ENCODE results near the gene ZNF891. TPM values are rescaled to one million over a fixed set of nuclear protein-coding genes. Genes with fewer than 3 reads are reported as not detected.

Gene ZNF891
- total and polyA plus RNA-seq, 2 of the 13 experiments (the other 11 are each of a cell fraction or from before 2014, with no cell fraction given), result 1.3 to 2.1 TPM

- 96% methylated on average over 2 of the region's 2 CpGs for WGBS (ENCODE audit: low lambda C conversion rate)
- BruUV-seq (replicated peaks), result no TSS peak
- Histone ChIP-seq H3K9ac (ENCODE audit: insufficient read depth, low read depth, low read length) (no peak overlapping the region), H3K9me3 (ENCODE audit: low read length) (peaks cover 87% of the 10 kb centered on the region), H3K27me3 (ENCODE audit: control insufficient read depth in 1 of 2, insufficient read depth in 2 of 2, low read length in 2 of 2) (no peaks in the 10 kb centered on the region), H4K20me1 (ENCODE audit: insufficient read depth, low read length) (no peaks in the 10 kb centered on the region), H2AFZ (ENCODE audit: low read length) (no peak overlapping the region), H3K36me3 (replicated peaks in 1 of 2; ENCODE audit: control insufficient read depth in 1 of 2, insufficient read depth in 2 of 2, low read length in 2 of 2) (peaks cover 10 to 20% of the 10 kb centered on the region in 2 experiments), H3K4me2 (ENCODE audit: low read depth, low read length) (no peak overlapping the region), H3K4me3 (replicated peaks in 1 of 3; ENCODE audit: insufficient read depth in 1 of 3, low read depth in 2 of 3, low read length in 3 of 3) (no peak overlapping the region), H3K27ac (ENCODE audit: extremely low read length, insufficient read depth, low read length) (no peak overlapping the region), H3K79me2 (ENCODE audit: insufficient read depth, low read length) (no peaks in the 10 kb centered on the region), H3K4me1 (ENCODE audit: insufficient read depth, low read length) (0 out of 2 replicates have a peak, but pooled peaks cover 4% of the 10 kb centered on the region)
- POLR2A ChIA-PET, result no interaction called here
- CTCF ChIA-PET (ENCODE audit: low intra/inter-chr PET ratio, low total read pairs), result no interaction called here
- intact Hi-C loops (cut with micrococcal nuclease; ENCODE audit: unreplicated experiment), result no loop called here
- no peak for ATAC-seq
- no peak for DNase-seq (ENCODE audit: low spot score)
- no peak for FAIRE-seq
- in situ Hi-C loops (cut with HindIII; ENCODE audit: extremely low pct_ligation_motif_present, low pct_unique_long_range_greater_than_20kb), result no loop called here
- TF ChIP-seq ZKSCAN5 (CRISPR knock-in tag; IDR thresholded peaks at IDR 0.05) (no peak), NCOR1 (IDR thresholded peaks at IDR 0.05; ENCODE audit: borderline replicate concordance, low read length) (no peak), FOSL2 (CRISPR knock-in tag; IDR thresholded peaks at IDR 0.05) (no peak), ZSCAN12 (CRISPR knock-in tag; IDR thresholded peaks at IDR 0.05) (no peak), RFX3 (CRISPR knock-in tag; IDR thresholded peaks at IDR 0.05) (no peak), ATF7-NPFF (CRISPR knock-in tag; IDR thresholded peaks at IDR 0.05; ENCODE audit: low read depth) (no peak), TOPORS (CRISPR knock-in tag; IDR thresholded peaks at IDR 0.05) (no peak), DNMT1 (CRISPR knock-in tag; IDR thresholded peaks at IDR 0.05) (no peak), RFXAP (CRISPR knock-in tag; IDR thresholded peaks at IDR 0.05; ENCODE audit: borderline replicate concordance) (no peak), MYC (CRISPR knock-in tag; IDR thresholded peaks at IDR 0.05; ENCODE audit: borderline replicate concordance) (no peak), HDAC2 (CRISPR knock-in tag; IDR thresholded peaks at IDR 0.05) (no peak), TBL1XR1 (IDR thresholded peaks at IDR 0.05; ENCODE audit: borderline replicate concordance, low read length, partially characterized antibody) (no peak), ZNF672 (CRISPR knock-in tag; IDR thresholded peaks at IDR 0.05) (no peak), KAT8 (CRISPR knock-in tag; IDR thresholded peaks at IDR 0.05) (no peak)
- TF ChIP-seq, protein P1, sequence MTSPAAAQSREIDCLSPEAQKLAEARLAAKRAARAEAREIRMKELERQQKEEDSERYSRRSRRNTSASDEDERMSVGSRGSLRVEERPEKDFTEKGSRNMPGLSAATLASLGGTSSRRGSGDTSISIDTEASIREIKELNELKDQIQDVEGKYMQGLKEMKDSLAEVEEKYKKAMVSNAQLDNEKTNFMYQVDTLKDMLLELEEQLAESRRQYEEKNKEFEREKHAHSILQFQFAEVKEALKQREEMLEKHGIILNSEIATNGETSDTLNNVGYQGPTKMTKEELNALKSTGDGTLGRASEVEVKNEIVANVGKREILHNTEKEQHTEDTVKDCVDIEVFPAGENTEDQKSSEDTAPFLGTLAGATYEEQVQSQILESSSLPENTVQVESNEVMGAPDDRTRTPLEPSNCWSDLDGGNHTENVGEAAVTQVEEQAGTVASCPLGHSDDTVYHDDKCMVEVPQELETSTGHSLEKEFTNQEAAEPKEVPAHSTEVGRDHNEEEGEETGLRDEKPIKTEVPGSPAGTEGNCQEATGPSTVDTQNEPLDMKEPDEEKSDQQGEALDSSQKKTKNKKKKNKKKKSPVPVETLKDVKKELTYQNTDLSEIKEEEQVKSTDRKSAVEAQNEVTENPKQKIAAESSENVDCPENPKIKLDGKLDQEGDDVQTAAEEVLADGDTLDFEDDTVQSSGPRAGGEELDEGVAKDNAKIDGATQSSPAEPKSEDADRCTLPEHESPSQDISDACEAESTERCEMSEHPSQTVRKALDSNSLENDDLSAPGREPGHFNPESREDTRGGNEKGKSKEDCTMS (CRISPR knock-in tag; conservative IDR thresholded peaks at IDR 0.05), result no peak
These were observed 5.4 kb downstream of the ZNF891 start for GRCh38 chr12:133124674-133125073.

All from HepG2 (cell line).